H1 (cell line): Measurements from ENCODE around the gene APOC4.

ENCODE experiments used
- ATF3 ChIP-seq: IDR thresholded peaks from 2 replicates; pipeline ENCODE4 v1.6.1; 2011; ENCODE audit warnings: low read depth, mild to moderate bottlenecking, low read length; ENCODE audit not compliant: insufficient read depth
- BRCA1 ChIP-seq: IDR thresholded peaks from 2 replicates; pipeline ENCODE4 v1.6.1; 2012; ENCODE audit warnings: low read depth, low read length, improper control_type of control experiment
- CBX5 ChIP-seq: fragments of 300-800, 300-1000 bp; sonication (generic); IDR thresholded peaks from 2 replicates; pipeline ENCODE4 v1.7.1; 2016; ENCODE audit warnings: antibody characterized with exemption, low read length, low read depth
- CREB1 ChIP-seq: IDR thresholded peaks from 2 replicates; pipeline ENCODE4 v1.6.1; 2012; ENCODE audit warnings: inconsistent platforms
- CTCF ChIP-seq, 3 experiments: IDR thresholded peaks; 1 replicate in 2 of 3; 2 replicates in 1 of 3; pipeline versions ENCODE4 v1.5.1 to v1.6.1; 2011; ENCODE audit warnings: low read length in 3 of 3, mild to moderate bottlenecking in 3 of 3, inconsistent platforms in 2 of 3, low read depth in 1 of 3, moderate library complexity in 1 of 3; ENCODE audit not compliant: insufficient read depth in 1 of 3; ENCODE audit errors: control extremely low read depth in 1 of 3
- EP300 ChIP-seq, 2 experiments: IDR thresholded peaks; 1 replicate in 1 of 2; 2 replicates in 1 of 2; pipeline ENCODE4 v1.6.1; 2011 to 2012; ENCODE audit warnings: low read depth in 2 of 2, low read length in 2 of 2, mild to moderate bottlenecking in 2 of 2, borderline replicate concordance in 1 of 2, inconsistent platforms in 1 of 2, moderate library complexity in 1 of 2
- GABPA ChIP-seq: IDR thresholded peaks from 2 replicates; pipeline ENCODE4 v1.6.1; 2011; ENCODE audit warnings: mild to moderate bottlenecking, low read length, moderate library complexity, borderline replicate concordance; ENCODE audit not compliant: insufficient read depth
- MAFK ChIP-seq: IDR thresholded peaks from 2 replicates; pipeline ENCODE4 v1.6.1; 2012; ENCODE audit warnings: low read depth, mild to moderate bottlenecking, improper control_type of control experiment, low read length
- NRF1 ChIP-seq: IDR thresholded peaks from 2 replicates; pipeline ENCODE4 v1.6.1; 2011; ENCODE audit warnings: mild to moderate bottlenecking, low read depth, low read length, improper control_type of control experiment
- POLR2AphosphoS5 ChIP-seq: IDR thresholded peaks from 2 replicates; pipeline ENCODE4 v1.6.1; 2011; ENCODE audit warnings: low read depth, low read length
- RNF2 ChIP-seq: fragments of 200-900, 300-1000 bp; sonication (generic); IDR thresholded peaks from 2 replicates; pipeline ENCODE4 v1.7.1; 2016; ENCODE audit warnings: borderline replicate concordance, low read depth, mild to moderate bottlenecking, antibody characterized with exemption, low read length; ENCODE audit not compliant: poor library complexity, severe bottlenecking; ENCODE audit errors: missing control alignments
- RXRA ChIP-seq: IDR thresholded peaks from 2 replicates; pipeline ENCODE4 v1.6.1; 2011; ENCODE audit warnings: low read depth, mild to moderate bottlenecking, low read length, moderate library complexity; ENCODE audit not compliant: insufficient read depth
- SIX5 ChIP-seq: IDR thresholded peaks from 2 replicates; pipeline ENCODE4 v1.6.1; 2011; ENCODE audit warnings: mild to moderate bottlenecking, low read depth, low read length
- TAF1 ChIP-seq: IDR thresholded peaks from 2 replicates; pipeline ENCODE4 v1.6.1; 2011; ENCODE audit warnings: mild to moderate bottlenecking, low read depth, low read length

- TF ChIP-seq NRF1: no peak
- no peak for TF ChIP-seq RNF2
- no peak for TF ChIP-seq EP300 (IDR thresholded peaks at IDR 0.05; ENCODE audit: borderline replicate concordance in 1 of 2, low read depth in 2 of 2, low read length in 2 of 2)
- no peak for TF ChIP-seq CTCF (IDR thresholded peaks at IDR 0.05; ENCODE audit: control extremely low read depth in 1 of 3, insufficient read depth in 1 of 3, low read depth in 1 of 3, low read length in 3 of 3)
- no peak for TF ChIP-seq TAF1
- no peak for TF ChIP-seq RXRA
- no peak for TF ChIP-seq GABPA
- no peak for TF ChIP-seq MAFK
- no peak for TF ChIP-seq BRCA1
- TF ChIP-seq ATF3: no peak
- no peak for TF ChIP-seq CBX5
- TF ChIP-seq CREB1: no peak
- TF ChIP-seq POLR2AphosphoS5: no peak
- no peak for TF ChIP-seq SIX5
Measured at GRCh38 chr19:44984005-44984404, 42.0 kb downstream of the APOC4 start.
